Ammon's horn (tissue), 1 donor: Measurements from ENCODE around the gene CCNK.

Experiments
- DNase-seq: peaks from one replicate; pipeline ENCODE4 v3.0.0-alpha.2; 2016; ENCODE audit warnings: low spot score

Gene CCNK

DNA sequence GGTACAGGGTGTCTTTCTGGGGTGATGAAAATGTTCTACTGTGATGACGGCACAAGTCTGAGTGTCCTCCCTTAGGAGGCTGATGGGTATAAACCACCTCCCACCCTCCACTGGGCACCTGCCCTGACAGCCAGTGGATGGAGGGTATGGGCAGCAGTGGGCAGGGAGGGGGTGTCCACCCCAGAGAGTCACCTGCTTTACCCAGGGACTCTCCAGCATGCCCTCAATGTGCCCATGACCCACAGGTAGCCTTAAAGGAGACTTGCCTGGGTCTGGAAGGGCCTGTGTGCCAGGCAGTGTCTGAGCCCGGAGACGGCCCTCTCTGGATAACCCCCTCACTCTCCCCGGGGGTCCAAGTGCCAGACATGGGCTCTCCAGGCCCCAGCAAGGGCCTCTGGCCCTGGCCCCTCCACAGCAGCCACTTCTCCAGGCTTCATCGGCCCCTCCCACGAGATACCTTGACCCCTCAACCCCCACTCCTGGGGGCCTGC, 38.8 kb downstream of the CCNK start:
- DNase-seq: no peak

DNA sequence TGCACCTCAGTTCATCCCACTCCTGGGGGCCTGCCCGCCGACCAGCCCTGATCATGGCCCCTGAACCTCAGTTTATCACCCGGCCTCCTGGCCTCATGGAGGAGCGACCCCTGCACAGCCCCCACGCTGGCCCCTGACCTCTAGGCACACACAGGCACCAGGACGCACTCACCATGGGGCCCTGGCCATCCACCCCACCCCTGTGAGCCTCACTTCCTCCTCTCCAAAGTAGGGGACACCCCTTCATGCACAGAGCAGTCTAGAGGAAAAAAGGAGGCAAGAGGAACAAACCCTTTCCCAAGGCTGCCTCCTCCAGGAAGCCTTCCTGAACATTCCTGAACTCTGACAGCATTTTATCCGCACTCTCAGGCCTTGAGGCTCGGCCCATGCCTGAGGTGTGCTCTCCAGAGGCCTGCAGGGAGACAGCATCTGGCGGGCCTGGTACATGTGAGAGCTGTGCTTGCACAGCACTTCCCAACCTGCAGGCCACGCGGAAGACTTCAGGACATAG, 39.4 kb downstream of the CCNK start:
- DNase-seq: no peak

DNA sequence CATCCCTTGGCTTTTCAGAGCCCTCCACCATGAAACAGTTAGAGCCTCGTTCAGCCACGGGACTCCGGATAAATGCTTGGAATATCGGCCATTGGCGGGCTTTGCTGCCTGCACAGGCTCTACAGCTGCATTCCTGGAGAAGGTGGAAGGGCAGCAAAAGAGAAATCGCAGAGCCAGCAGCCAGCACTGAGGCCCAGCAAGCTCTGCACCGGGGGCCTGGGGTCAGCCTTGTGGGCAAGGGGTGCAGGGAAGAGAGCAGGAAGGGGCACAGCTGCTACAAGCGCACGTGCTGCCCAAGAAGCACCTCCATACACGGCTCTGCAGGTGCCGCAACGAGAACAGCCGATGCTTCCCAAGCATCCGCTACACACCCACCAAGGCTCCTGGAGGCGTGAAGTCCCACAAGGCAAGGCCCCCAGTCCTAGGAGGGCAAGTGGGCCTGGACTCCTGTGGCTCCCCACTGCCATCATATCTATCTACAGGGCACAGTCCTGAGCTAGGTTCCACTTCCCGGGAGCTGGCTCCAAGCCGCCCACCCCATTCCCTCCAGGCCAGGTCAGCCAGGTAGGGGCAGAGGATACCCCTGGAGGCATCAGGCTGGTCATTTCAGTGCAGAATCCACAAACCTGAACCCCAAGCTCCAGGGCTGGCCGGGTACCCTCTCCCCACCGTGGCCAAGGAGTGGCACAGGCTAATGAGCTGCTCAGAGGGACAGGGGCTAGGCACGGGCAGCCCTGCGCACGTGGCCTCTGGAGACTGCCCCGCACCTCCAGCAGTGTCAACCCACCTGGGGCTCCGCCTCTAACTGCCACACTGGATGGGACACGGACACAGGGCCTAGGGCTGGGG, 40.2 kb downstream of the CCNK start:
- DNase-seq: no peak

DNA sequence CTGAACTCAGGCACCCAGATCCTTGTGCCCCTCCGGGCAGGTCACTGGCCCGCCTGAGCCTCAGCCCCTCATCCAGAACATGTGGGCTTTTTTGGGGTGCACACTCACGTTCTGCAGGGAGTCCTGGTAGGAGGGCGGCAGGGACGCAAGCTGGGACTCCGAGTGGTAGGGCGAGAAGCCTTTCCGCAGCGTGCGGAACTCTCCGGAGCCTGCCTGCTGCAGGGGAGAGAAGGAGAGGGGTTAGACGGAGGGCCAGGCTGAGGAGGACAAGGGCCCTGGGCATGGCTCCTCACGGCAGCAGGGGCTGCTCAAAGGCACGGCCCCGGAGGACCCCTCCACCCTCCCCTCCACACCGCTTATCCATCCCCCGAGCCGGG, 40.8 kb downstream of the CCNK start:
- DNase-seq: no peak

DNA sequence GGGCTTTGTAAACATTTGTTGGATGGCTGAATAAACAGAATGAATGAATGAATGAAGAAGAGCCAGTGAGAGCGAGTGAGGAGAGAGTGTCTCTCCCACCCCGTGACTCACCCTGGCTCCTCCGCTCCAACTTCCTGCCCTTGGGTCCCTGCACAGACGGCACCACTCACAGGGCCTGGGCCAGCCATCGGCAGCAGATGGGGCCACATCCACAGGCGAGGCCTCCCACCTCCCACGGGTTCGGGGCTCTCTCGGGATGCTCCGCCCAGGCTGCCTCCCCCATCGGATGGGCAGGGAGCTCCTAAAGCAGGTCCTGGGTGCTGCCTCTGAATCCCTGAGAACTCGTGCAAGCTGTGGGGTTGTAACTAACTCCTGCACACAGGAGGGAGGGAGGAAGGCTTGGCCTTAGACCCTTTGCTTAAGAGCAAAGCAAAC, 41.3 kb downstream of the CCNK start:
- no peak for DNase-seq

DNA sequence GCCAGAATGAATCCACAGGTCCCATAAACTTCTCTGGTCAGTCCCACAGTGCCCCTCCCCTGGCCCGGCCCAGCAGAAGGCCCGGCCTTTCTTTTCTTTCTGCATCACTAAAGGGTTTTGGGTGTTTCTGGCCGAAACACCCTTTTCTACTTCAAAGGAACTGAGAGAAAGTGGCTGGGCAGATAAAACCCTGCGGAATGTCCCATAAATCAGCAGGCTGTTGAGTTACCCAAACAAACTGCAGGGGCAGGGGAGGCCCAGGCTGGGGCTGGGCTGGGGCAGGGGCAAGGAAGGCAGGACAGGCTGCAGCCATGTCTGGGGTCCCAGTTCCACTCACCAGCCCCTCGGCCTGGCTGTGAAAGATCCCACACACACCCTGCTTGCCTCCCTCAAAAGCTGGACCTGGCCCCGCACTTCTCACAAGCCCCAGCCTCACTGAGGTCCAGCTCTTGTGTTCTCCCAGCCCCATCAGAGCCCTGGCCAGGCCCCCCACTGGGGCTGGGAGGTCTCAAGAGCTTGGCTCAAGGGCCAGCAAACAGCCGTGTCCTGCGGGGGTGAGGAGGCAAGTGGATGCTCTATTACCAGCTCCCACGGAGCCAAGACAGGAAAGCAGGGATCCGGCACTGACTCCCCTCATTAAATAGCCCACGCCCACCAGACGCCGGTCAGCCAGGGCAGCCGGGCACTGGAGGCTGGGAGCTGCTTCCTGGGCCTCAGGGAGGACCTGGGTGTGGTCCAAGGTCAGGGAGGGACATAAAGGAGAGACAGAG, 41.9 kb downstream of the CCNK start:
- DNase-seq: no peak

DNA sequence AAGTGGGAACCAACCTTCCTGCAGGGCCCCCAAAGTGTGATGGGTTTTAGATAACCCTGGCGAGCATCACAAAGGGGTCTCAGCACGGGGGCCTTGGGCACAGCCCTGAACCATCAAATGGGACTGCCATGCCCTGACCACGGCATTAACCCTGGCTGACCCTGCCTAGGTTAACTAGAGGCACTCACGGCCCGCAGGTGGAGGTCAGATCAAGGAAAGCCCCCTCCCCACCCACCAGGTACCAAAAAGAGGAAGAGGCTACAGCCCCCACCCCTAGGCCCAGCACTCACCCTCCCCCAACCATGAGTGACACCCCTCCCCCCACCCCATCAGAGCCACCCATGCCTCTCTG, 42.5 kb downstream of the CCNK start:
- DNase-seq: no peak

DNA sequence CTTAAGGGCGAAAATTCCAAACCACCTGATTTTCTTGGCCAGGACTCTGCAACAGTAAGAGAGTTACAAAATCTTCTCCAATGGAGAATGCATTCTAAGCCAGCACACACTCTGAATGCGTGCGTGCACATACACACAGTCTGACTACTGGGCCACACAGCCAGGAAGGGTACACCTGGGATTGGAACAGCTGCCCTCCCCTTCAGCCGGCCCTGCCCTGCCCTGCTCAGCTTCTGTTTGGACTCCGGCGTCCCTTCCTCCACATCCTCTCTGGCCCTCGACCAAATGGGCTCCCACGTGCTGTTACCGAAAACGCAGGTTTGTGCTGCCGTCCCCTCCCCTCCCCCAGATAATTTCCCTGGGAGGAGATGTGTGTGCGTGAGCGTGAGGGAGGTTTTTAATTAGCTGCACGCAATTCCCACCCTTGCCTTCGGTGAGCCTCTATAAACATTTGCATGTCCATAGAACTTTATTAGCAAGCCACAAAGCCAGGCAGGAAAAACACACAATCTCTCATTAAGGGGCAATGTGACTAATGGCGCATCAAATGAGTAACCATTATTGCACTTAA, 43.0 kb downstream of the CCNK start:
- DNase-seq: no peak

DNA sequence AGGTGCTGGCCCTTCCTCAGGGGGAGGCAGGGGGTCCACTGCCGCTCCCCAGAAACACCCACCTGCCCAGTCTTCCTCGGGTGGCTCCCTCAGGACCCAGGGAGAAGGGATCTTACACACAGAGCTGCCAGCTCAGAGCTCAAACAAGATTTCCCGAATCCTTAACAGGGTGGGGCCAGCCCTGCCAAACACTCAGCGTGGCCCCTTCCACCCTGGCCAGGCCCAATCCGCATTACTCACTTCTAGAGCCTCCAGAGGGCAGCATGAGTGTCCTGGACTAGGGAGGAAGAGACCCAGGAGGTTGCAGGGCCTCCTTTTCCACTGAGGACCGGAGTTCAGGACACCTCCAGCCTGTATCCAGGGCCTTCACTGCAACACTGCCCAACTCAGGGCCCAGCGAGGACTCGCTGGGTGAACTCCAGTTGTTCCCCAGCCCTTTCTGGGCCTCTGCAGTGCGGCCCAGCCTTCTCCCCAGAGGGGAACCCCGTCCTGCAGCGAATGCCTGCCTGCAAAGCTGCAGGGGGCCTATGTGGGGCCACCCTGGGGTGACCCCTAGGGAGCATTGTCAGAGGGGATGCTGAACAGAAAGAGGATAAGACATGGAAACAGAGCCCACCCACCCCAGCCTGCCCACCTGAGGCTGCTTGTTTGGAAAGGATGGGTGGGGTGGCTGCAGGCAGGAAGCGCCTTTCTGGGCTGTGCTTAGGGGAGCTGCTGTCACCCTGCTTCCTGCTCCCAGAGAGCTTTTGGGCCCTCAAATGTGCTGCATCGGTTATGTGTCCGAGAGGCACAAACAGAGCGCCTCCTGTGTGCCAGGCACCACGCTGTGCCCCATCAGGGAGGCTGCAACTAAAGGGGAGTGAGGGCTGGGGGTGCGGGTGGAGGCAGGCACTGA, 43.8 kb downstream of the CCNK start:
- no peak for DNase-seq

DNA sequence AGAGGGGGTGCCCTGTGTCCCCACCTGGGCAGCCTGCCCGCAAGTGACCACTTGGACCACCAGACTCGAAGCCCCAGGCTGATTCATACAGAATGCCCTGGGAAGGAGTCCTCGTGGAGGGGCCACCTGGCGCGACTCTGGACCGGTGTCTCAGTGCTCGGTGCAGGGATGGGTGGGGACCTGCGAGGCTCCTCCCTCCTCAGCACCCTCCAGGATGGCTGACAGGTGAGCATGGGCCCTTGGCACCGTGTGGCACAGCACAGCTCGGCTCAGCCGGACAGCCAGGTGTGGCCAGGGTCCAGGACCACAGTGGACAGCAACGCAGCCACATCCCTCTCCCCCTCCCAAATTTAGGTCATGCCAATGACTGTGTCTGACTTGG, 44.5 kb downstream of the CCNK start:
- DNase-seq: no peak

DNA sequence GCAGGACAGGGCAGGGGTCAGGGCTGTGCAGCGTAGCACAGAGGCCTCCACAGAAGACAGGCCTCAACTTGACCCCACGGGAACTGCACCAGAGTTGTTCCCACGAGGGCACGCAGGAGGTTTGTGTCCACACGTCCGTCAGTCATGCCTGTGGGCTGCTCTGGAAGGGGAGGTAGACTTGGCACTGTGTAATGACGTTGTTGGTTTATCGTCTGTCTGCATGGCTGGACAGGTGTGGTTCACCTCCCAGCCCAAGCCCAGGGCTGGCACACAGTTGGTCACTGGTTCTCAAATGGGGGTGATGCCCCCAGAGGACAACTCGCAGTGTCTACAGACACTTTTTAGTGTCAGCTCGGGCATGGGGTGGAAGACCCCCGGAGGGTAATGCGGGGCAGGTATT, 45.8 kb downstream of the CCNK start:
- DNase-seq: no peak

DNA sequence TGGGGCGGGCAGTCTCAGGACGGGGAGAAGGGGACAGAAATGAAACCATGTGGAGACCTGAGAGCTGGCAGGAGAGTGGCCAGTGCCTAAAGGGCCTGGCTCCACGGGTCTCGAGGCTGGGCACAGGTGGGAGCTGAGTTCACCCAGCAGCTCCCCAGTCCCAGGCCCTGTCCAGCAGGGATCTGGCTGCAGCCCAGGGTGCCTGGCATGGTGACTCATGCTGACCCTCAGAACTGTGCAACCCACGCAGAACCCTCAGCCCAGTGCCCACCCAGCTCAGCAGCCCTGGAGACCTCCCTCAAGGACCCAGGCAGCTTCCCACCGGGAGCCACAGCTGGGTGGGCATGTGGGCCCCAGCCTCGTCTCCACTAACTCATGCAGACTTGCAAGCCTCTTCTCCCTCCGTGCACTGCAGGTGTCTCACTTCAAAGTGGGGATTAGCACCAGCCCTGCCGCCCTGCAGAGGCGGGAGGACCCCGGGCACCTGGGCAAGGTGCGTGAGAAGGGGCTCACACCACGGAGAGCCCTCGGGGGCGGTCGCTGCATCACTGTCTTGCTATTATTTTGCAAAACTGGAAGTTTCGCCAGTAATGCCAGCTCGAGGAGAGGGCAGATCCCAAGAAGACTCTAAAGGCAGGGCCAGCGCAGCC, 46.3 kb downstream of the CCNK start:
- no peak for DNase-seq

DNA sequence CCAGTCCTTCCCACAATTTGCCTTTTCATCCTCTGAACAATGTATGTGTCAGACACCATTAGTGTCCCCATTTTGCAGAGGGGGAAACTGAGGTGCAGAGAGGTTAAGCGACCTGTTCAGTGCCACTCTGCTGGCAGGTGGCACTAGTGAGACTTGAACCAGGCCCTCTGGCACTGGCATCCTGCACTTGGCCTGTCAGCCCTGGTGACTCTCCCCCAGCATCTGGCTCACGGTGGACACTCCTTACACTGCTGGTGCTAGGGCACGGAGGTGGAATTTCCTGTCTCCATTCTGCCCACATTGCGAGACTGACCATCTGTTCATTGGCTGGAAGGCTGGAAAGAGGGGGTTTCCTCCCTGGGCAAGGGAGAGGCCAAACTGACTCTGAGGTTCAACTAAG, 48.7 kb downstream of the CCNK start:
- no peak for DNase-seq

DNA sequence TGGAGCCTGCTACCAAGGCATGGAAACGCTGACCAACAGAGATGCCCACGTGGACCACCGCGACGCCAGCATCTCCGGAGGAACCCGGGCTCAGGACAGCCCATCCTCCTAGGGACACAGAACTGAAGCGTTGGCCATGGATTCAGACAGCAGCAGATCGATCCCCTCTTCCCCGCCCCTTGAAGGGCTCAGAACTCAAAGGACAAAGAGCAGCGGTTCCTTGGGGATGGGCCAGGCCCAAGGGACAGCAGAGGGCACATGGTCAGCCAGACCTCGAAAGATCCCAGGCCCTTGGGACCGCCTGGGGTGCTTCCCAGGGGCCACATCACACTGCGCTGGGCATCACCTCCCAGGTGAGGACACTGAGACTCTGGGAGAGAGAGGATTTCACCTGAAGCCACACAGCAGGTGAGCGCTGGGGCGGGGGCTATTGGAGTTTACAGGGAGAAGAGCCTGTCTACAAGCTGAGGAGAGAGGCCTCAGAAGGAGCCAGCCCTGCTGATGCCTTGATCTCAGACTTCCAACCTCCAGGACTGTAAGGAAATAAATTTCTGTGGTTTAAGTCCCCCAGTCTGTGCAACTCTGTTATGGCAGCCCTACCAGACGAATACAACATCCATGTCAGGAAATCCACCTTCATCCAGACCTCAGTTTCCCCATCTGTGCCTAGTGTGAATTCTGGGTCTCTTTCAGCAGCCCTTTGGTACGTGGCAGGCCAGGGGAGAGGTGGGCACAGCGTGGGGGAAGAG, 49.4 kb downstream of the CCNK start:
- DNase-seq: no peak

DNA sequence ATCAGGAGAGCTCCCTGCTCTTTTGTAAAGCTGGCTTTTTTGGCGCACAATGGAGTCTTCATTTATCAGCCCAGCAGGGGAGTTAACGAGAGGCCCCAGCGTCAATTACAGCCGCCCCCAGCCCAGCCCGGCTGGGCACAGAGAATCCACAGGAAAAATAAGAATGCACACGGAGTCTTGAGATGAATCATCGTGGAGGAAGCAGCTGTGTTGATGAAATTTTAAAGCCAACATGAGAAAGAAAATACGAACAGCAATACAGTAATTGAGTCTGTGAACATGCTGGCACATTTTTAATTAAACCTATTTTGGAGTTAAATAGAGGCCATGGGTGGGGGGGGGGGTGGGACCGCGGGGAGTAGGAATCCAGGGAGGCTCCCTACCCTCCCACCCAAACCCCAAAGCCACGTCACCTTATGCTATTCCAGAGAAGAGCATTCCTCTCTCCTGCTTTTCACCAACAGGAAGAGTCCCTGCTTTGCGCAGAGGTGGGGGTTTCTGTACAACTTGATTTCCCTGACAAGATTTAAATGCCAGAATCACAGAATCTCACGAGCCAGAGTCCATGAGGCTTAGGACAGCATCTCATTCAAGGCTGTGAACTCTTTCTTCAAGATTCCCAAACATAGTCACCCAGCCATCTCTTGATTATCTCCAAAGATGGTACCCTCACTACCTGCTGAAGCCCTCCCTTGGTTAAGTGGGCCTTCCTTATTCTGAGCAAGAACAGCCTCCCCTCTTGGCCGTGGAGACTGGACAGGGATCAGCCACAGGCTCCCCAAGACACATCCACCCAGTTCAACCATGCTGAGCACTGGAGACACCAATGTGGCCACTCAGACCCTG, 50.3 kb downstream of the CCNK start:
- DNase-seq: no peak

DNA sequence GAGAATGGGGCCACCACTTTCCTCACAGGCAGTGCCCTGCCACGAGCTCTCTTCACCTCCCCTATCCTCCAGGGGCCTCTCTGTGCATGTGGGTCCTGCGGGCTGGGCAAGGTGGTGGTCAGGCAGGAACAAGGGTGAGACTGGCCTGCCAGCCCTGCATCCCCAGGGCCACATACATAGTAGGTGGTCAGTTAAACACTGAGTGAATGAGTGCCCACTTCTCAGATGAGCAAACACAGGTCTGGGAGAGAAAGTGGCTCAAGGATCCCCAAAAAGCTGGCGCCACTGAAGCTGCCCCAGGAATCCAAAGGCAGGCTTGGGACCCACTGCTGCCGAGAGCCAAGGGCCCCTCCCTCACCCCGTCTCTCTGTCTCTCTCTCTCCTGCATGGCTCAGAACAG, 51.1 kb downstream of the CCNK start:
- no peak for DNase-seq

DNA sequence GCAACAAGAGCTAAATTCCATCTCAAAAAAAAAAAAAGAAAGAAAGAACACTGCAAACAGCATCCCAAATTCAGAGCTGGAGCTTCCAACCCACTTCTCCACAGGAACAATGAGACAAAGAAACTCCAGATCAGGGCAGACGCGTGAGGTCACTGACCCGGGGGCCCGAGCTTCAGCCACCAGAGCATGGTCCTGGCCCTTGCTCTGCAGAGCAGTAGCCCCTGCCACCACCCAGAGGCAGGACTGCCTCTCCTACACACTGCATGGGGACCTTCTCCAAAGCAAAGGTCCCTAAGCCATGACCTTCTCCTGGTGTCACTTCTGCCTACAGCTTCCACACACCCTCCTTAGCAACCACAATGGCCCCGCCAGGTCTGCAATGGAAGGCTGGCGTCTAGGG, 53.1 kb downstream of the CCNK start:
- DNase-seq: no peak

DNA sequence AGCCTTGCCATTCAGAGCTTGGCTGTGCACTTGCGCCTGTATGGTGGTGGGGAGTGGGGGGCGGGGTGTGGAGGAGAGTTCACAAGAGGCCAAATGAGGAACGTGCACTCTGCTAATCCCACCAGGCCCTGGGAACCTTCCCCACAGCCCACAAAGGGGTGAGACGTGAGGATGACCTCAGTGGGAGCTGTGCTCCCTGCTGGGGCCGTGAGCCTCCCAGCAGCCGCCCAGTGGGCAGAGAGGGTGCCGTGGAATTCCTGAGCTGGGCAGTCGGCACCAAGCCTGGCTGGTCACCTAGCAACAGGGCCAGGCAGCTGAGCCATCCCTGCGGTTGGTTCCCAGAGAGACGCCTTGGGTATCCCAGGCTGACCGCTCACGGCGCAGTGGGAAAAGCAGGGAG, 53.7 kb downstream of the CCNK start:
- peak; percentile 65 for DNase-seq

DNA sequence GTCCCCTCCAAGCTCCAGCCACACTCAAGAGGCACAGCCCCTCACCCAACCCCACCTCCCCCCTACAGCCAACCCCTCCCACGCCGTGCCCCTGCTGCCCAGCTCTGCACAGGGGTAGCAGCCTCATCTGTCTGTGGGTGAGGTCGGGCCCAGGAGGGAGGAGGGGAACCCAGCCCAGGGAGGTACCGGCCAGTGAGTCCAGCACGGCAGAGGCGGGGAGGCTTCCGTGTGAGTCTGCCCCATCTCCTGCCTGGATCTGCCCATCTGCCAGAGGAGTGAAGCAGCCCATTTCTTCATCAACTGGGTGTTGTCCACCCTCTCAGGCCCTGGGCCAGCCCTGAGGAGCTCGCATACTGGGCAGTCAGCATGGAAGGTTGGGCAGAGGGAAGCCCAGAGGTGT, 54.2 kb downstream of the CCNK start:
- no peak for DNase-seq
